ENCODE results near the gene PAX6. TPM values are rescaled to one million over a fixed set of nuclear protein-coding genes. Genes with fewer than 3 reads are reported as not detected.
A peak's percentile ranks its signal among the peaks of the same experiment; 100 is the strongest.

PAX6 gene
- total RNA-seq, 1 experiment from 2014 or later = 29.0 TPM

- Histone ChIP-seq H3F3A (ENCODE audit: insufficient read depth, low read depth) (no peaks in the 10 kb centered on the region), H3K4me1 (replicated peaks; ENCODE audit: insufficient read depth) (no peaks in the 10 kb centered on the region; the same call in 1 of the 2 replicates), H3K4me2 (no peak overlapping the region), H3K79me2 (ENCODE audit: low read depth) (no peaks in the 10 kb centered on the region), H3K4me3 (no peak overlapping the region), H3K27me3 (ENCODE audit: insufficient read depth, low read depth) (no peaks in the 10 kb centered on the region), H3K9me2 (ENCODE audit: insufficient read depth) (no peaks in the 10 kb centered on the region), H3K9me3 (ENCODE audit: insufficient read depth, low read depth) (no peaks in the 10 kb centered on the region; the same call in 1 of the 2 replicates), H3K36me3 (ENCODE audit: low read depth) (no peaks in the 10 kb centered on the region), H4K20me1 (ENCODE audit: insufficient read depth) (no peaks in the 10 kb centered on the region), H3K27ac (no peak overlapping the region), H2AFZ (no peak overlapping the region)
- POLR2A ChIA-PET (ENCODE audit: unreplicated experiment) = no interaction called here
- BruUV-seq (replicated peaks) = no TSS peak
- TF ChIP-seq CTCF (conservative IDR thresholded peaks at IDR 0.05) = no peak
- no peak for TF ChIP-seq EZH2 (IDR thresholded peaks at IDR 0.05; ENCODE audit: low read depth)
- no peak for DNase-seq
- intact Hi-C loops (cut with micrococcal nuclease; ENCODE audit: unreplicated experiment) = no loop called here
- CTCF ChIA-PET = no interaction called here
Measured at GRCh38 chr11:31845331-31845730, 34.2 kb upstream of the PAX6 start.

- Histone ChIP-seq H3K27me3 (ENCODE audit: insufficient read depth, low read depth) (no peaks in the 10 kb centered on the region), H3K27ac (no peak overlapping the region), H3K4me3 (no peak overlapping the region), H3F3A (ENCODE audit: insufficient read depth, low read depth) (no peaks in the 10 kb centered on the region), H2AFZ (0 out of 2 replicates have a peak overlapping the region, but pooled peaks have one; percentile 24), H3K9me2 (ENCODE audit: insufficient read depth) (no peaks in the 10 kb centered on the region), H3K4me1 (replicated peaks; ENCODE audit: insufficient read depth) (no peaks in the 10 kb centered on the region; the same call in 1 of the 2 replicates), H3K4me2 (no peak overlapping the region), H3K79me2 (ENCODE audit: low read depth) (no peaks in the 10 kb centered on the region), H3K36me3 (ENCODE audit: low read depth) (no peaks in the 10 kb centered on the region), H4K20me1 (ENCODE audit: insufficient read depth) (no peaks in the 10 kb centered on the region), H3K9me3 (ENCODE audit: insufficient read depth, low read depth) (no peaks in the 10 kb centered on the region; the same call in 1 of the 2 replicates)
- no peak for DNase-seq
- POLR2A ChIA-PET (ENCODE audit: unreplicated experiment) = no interaction called here
- TF ChIP-seq EZH2 (IDR thresholded peaks at IDR 0.05; ENCODE audit: low read depth) = no peak
- TF ChIP-seq CTCF (conservative IDR thresholded peaks at IDR 0.05) = no peak
- intact Hi-C loops (cut with micrococcal nuclease; ENCODE audit: unreplicated experiment) = no loop called here
- no TSS peak for BruUV-seq (replicated peaks)
- CTCF ChIA-PET = no interaction called here
Measured at GRCh38 chr11:31844351-31844750, 33.2 kb upstream of the PAX6 start.

DNA sequence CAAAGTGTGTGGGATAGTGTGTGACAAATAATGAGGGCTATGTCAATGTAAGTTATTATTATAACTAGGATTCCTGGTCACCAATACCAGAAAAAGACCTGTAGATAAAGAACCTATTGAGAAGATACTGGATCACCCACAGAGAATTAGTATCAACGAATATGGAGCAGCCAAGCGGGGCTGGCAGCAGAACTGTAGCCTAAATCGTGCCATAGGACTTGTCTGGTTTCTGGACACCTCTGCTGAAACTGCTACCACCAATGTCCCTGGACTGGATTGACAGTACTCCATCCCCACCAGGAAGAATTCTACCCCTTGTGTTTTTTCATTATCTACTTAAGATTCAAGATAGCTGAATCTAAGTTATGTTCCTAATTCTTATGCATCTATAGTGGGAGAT is 30.3 kb upstream of the PAX6 start:
- no peaks in the 10 kb centered on the region for H3K27me3 ChIP-seq (ENCODE audit: insufficient read depth, low read depth)
- BruUV-seq (replicated peaks) = no TSS peak
- POLR2A ChIA-PET (ENCODE audit: unreplicated experiment) = no interaction called here
- intact Hi-C loops (cut with micrococcal nuclease; ENCODE audit: unreplicated experiment) = no loop called here
- CTCF ChIA-PET = no interaction called here
- H3K4me1 ChIP-seq (replicated peaks; ENCODE audit: insufficient read depth) = no peaks in the 10 kb centered on the region; the same call in 1 of the 2 replicates
- DNase-seq = no peak
- H3F3A ChIP-seq (ENCODE audit: insufficient read depth, low read depth) = no peaks in the 10 kb centered on the region
- no peak overlapping the region for H3K27ac ChIP-seq
- TF ChIP-seq EZH2 (IDR thresholded peaks at IDR 0.05; ENCODE audit: low read depth) (no peak), CTCF (conservative IDR thresholded peaks at IDR 0.05) (no peak)
- no peak overlapping the region for H3K4me3 ChIP-seq
- H3K9me2 ChIP-seq (ENCODE audit: insufficient read depth) = no peaks in the 10 kb centered on the region
- H3K79me2 ChIP-seq (ENCODE audit: low read depth) = no peaks in the 10 kb centered on the region
- no peak overlapping the region for H3K4me2 ChIP-seq
- H3K9me3 ChIP-seq (ENCODE audit: insufficient read depth, low read depth) = no peaks in the 10 kb centered on the region; the same call in 1 of the 2 replicates
- no peaks in the 10 kb centered on the region for H3K36me3 ChIP-seq (ENCODE audit: low read depth)
- no peak overlapping the region for H2AFZ ChIP-seq
- no peaks in the 10 kb centered on the region for H4K20me1 ChIP-seq (ENCODE audit: insufficient read depth)

All from PC-9 (cell line).